ENCODE results near the gene SORCS2.
"Not testable (repeated sequence)": the region's sequence is repeated elsewhere in the genome, so short reads cannot be mapped to it uniquely, and the experiment has no call there.

Gene SORCS2

GRCh38 chr4:7571701-7572100, 379.4 kb downstream of the SORCS2 start:
- DNase-seq = no peak

- DNase-seq = no peak
Observed at GRCh38 chr4:7572894-7573293, 380.6 kb downstream of the SORCS2 start.

- no peak for DNase-seq
Observed at GRCh38 chr4:7573576-7574091, 381.3 kb downstream of the SORCS2 start.

GRCh38 chr4:7574287-7575014, 382.1 kb downstream of the SORCS2 start:
- no peak for DNase-seq

GRCh38 chr4:7575426-7575825, 383.1 kb downstream of the SORCS2 start:
- DNase-seq = no peak

- not testable (repeated sequence) for DNase-seq
Observed at GRCh38 chr4:7577361-7578039, 385.2 kb downstream of the SORCS2 start.

- peak in 1 of 2 donors; percentile 4 for DNase-seq
Observed at GRCh38 chr4:7581477-7581876, 389.1 kb downstream of the SORCS2 start.

GRCh38 chr4:7582313-7583097, 390.2 kb downstream of the SORCS2 start:
- no peak for DNase-seq

- DNase-seq = no peak
Observed at GRCh38 chr4:7584098-7584497, 391.8 kb downstream of the SORCS2 start.

- DNase-seq = no peak
Observed at GRCh38 chr4:7584606-7585159, 392.3 kb downstream of the SORCS2 start.

GRCh38 chr4:7585768-7586167, 393.4 kb downstream of the SORCS2 start:
- DNase-seq = no peak

GRCh38 chr4:7587433-7588405, 395.4 kb downstream of the SORCS2 start:
- DNase-seq = no peak

- no peak for DNase-seq
Observed at GRCh38 chr4:7590189-7590588, 397.9 kb downstream of the SORCS2 start.

GRCh38 chr4:7590899-7591298, 398.6 kb downstream of the SORCS2 start:
- no peak for DNase-seq

- DNase-seq = no peak
Observed at GRCh38 chr4:7591409-7592053, 399.2 kb downstream of the SORCS2 start.

GRCh38 chr4:7593646-7594412, 401.5 kb downstream of the SORCS2 start:
- no peak for DNase-seq

- DNase-seq = no peak
Observed at GRCh38 chr4:7595934-7596461, 403.7 kb downstream of the SORCS2 start.

GRCh38 chr4:7596918-7597606, 404.7 kb downstream of the SORCS2 start:
- no peak for DNase-seq

- no peak for DNase-seq
Observed at GRCh38 chr4:7598939-7599790, 406.8 kb downstream of the SORCS2 start.

All from stimulated activated CD4-positive, alpha-beta T cell treated with anti-CD3 and anti-CD28 coated beads, Interleukin-2, amount 100 ng/mL, for 48 hours (primary cell).